Glutamatergic neuron (in vitro differentiated cells): ENCODE data around the gene KRTAP1-3. TPM values are rescaled to one million over a fixed set of nuclear protein-coding genes. Genes with fewer than 3 reads are reported as not detected.
A peak's percentile ranks its signal among the peaks of the same experiment; 100 is the strongest.
"Not testable (repeated sequence)": the region's sequence is repeated elsewhere in the genome, so short reads cannot be mapped to it uniquely, and the experiment has no call there.

ENCODE experiments used
- DNase-seq: peaks from one replicate; pipeline ENCODE4 v3.0.0; 2022
- H3K27ac Mint-ChIP-seq: one replicate; pipeline ENCODE4 v1.8.0; 2020; ENCODE audit warnings: mild to moderate bottlenecking, mixed read lengths, inconsistent platforms; ENCODE audit not compliant: unreplicated experiment
- H3K27me3 Mint-ChIP-seq: one replicate; pipeline ENCODE4 v1.8.0; 2020; ENCODE audit warnings: mild to moderate bottlenecking, moderate library complexity, mixed read lengths, inconsistent platforms; ENCODE audit not compliant: unreplicated experiment
- H3K36me3 Mint-ChIP-seq: one replicate; pipeline ENCODE4 v1.8.0; 2020; ENCODE audit warnings: mild to moderate bottlenecking, mixed read lengths, inconsistent platforms; ENCODE audit not compliant: unreplicated experiment
- H3K4me1 Mint-ChIP-seq: one replicate; pipeline ENCODE4 v1.8.0; 2020; ENCODE audit warnings: mild to moderate bottlenecking, low read depth, mixed read lengths, inconsistent platforms; ENCODE audit not compliant: unreplicated experiment
- H3K4me3 Mint-ChIP-seq: one replicate; pipeline ENCODE4 v1.8.0; 2020; ENCODE audit warnings: mild to moderate bottlenecking, mixed read lengths, inconsistent platforms; ENCODE audit not compliant: unreplicated experiment
- H3K9me3 Mint-ChIP-seq: one replicate; pipeline ENCODE4 v1.8.0; 2020; ENCODE audit warnings: mild to moderate bottlenecking, moderate library complexity, mixed read lengths, inconsistent platforms; ENCODE audit not compliant: unreplicated experiment
- CTCF ChIP-seq: fragments of 200-600 bp; sonication (generic); IDR thresholded peaks from one replicate; pipeline ENCODE4 v1.5.0; 2021; ENCODE audit not compliant: partially characterized antibody, unreplicated experiment
- total RNA-seq: library from RNA; stranded (reverse); fragmentation: NEBNext Ultra II Directional; extraction: Animal tissue kit (Norgen Biotek cat#: 25700); gene quantifications from one replicate; pipeline ENCODE4 v1.2.1, GENCODE V29; 2021; ENCODE audit not compliant: unreplicated experiment

KRTAP1-3 gene
- total RNA-seq, 1 donor from 2014 or later, result not detected

GRCh38 chr17:41001795-41002194, 32.9 kb downstream of the KRTAP1-3 start:
- Mint-ChIP-seq H3K9me3 (peaks cover 6% of the 10 kb centered on the region), H3K27me3 (peaks cover 5% of the 10 kb centered on the region), H3K36me3 (no peaks in the 10 kb centered on the region), H3K4me3 (no peak overlapping the region), H3K4me1 (peaks cover 11% of the 10 kb centered on the region), H3K27ac (no peak overlapping the region)
- TF ChIP-seq CTCF, result no peak
- no peak for DNase-seq

- Mint-ChIP-seq H3K27ac (peak within 1 kb of the TSS; percentile 86), H3K4me1 (peaks cover 16% of the 10 kb centered on the region), H3K4me3 (peak within 1 kb of the TSS; percentile 62)
- not testable (repeated sequence) for H3K9me3 Mint-ChIP-seq, H3K36me3 Mint-ChIP-seq, H3K27me3 Mint-ChIP-seq
- peak; percentile 43 for DNase-seq
Observed at GRCh38 chr17:40999563-40999962, 35.1 kb downstream of the KRTAP1-3 start, which contains the start of gene KRTAP3-2. Gene KRTAP3-2 (minus strand): TSS chr17:40999906. CDS start chr17:40999853, 53 bp downstream.

GRCh38 chr17:40997361-40997760, 37.3 kb downstream of the KRTAP1-3 start:
- H3K27me3 Mint-ChIP-seq, result peaks cover 11% of the 10 kb centered on the region
- TF ChIP-seq CTCF, result no peak
- peaks cover 14% of the 10 kb centered on the region for H3K9me3 Mint-ChIP-seq
- H3K4me3 Mint-ChIP-seq, result no peak overlapping the region
- DNase-seq, result no peak
- no peak overlapping the region for H3K27ac Mint-ChIP-seq
- peaks cover 29% of the 10 kb centered on the region for H3K4me1 Mint-ChIP-seq
- no peaks in the 10 kb centered on the region for H3K36me3 Mint-ChIP-seq

GRCh38 chr17:40996829-40997228, 37.8 kb downstream of the KRTAP1-3 start:
- Mint-ChIP-seq H3K36me3 (no peaks in the 10 kb centered on the region), H3K9me3 (peaks cover 14% of the 10 kb centered on the region), H3K4me1 (peaks cover 29% of the 10 kb centered on the region), H3K27me3 (peaks cover 11% of the 10 kb centered on the region), H3K27ac (no peak overlapping the region), H3K4me3 (no peak overlapping the region)
- DNase-seq, result no peak
- TF ChIP-seq CTCF, result no peak

GRCh38 chr17:40995116-40995515, 39.6 kb downstream of the KRTAP1-3 start:
- Mint-ChIP-seq H3K36me3 (no peaks in the 10 kb centered on the region), H3K27ac (no peak overlapping the region), H3K9me3 (peaks cover 14% of the 10 kb centered on the region), H3K4me1 (peaks cover 29% of the 10 kb centered on the region), H3K27me3 (peaks cover 11% of the 10 kb centered on the region), H3K4me3 (no peak overlapping the region)
- DNase-seq, result no peak
- no peak for TF ChIP-seq CTCF
